PFSK-1 (cell line): ENCODE results near the gene DAAM2.

ENCODE experiments used
- POLR2AphosphoS5 ChIP-seq: IDR thresholded peaks from 2 replicates; pipeline ENCODE4 v1.6.1; 2012; ENCODE audit warnings: low read depth, mild to moderate bottlenecking, control low read depth, low read length, moderate library complexity
- SIN3A ChIP-seq: IDR thresholded peaks from 2 replicates; pipeline ENCODE4 v1.6.1; 2012; ENCODE audit warnings: mild to moderate bottlenecking, low read length, moderate library complexity, borderline replicate concordance; ENCODE audit not compliant: insufficient read depth

DNA sequence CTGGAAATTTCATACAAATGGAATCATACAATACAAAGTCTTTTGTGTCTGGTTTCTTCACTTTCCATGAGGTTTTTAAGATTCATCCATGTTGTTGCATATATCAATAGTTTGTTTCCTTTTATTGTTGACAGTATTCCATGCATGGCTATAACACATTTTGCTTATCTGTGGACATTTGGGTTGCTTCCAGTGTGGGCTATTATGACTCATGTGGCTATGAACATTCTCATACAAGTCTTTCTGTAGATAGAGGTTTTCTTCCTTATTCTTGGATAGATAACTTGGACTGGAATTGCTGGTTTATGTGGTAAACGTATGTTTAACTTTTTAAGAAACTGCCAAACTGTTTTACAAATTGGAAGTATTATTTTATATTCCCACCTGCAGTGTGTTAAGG is 36.9 kb upstream of the DAAM2 start:
- TF ChIP-seq POLR2AphosphoS5 (no peak), SIN3A (no peak)
